Progenitor cell of endocrine pancreas (in vitro differentiated cells): Measurements from ENCODE around the gene UFD1. TPM values are rescaled to one million over a fixed set of nuclear protein-coding genes. Genes with fewer than 3 reads are reported as not detected.

Source experiments
- DNase-seq: peaks from one replicate; pipeline ENCODE4 v3.0.0; 2021; ENCODE audit warnings: low spot score; ENCODE audit not compliant: unreplicated experiment
- H3K27ac Mint-ChIP-seq: 2 replicates; pipeline ENCODE4 v1.8.0; 2021; ENCODE audit warnings: mild to moderate bottlenecking, moderate library complexity, mixed read lengths
- H3K27me3 Mint-ChIP-seq: 2 replicates; pipeline ENCODE4 v1.8.0; 2021; ENCODE audit warnings: mixed read lengths
- H3K36me3 Mint-ChIP-seq: 2 replicates; pipeline ENCODE4 v1.8.0; 2022; ENCODE audit warnings: mixed read lengths; ENCODE audit not compliant: insufficient read depth
- H3K4me1 Mint-ChIP-seq: 2 replicates; pipeline ENCODE4 v1.8.0; 2021; ENCODE audit warnings: low read depth, mixed read lengths
- H3K4me3 Mint-ChIP-seq: 2 replicates; pipeline ENCODE4 v1.8.0; 2021; ENCODE audit warnings: low read depth, mild to moderate bottlenecking, moderate library complexity, mixed read lengths
- H3K9me3 Mint-ChIP-seq: 2 replicates; pipeline ENCODE4 v1.8.0; 2021; ENCODE audit warnings: low read depth, mixed read lengths
- total RNA-seq: library from RNA; stranded (reverse); gene quantifications from 2 replicates; pipeline ENCODE4 v1.2.1, GENCODE V29; 2021
- TF ChIP-seq, protein P1 (sequence below): fragments of 200-600 bp; sonication (generic); IDR thresholded peaks from one replicate; pipeline ENCODE4 v1.5.0; 2021; ENCODE audit warnings: antibody characterized with exemption, mild to moderate bottlenecking; ENCODE audit not compliant: unreplicated experiment

Gene UFD1
- total RNA-seq, 1 donor from 2014 or later = 55.3 TPM

DNA sequence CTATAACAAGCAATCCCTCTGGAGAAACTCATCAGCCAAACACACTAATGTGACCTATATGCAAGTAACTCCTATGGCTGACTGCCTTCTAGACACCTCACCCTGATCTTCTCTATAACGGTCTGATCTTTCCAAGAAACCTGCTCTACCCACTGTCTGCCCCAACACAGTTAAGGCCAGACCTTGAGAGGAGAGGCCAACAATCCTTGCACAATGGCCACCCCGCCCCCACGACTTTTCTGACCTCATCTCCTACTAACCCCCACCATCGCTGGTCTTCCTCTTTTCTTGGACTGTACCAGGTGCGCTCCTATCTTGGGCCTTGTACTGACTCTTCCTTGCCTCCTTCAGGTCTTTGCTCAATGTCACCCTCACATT lies 59.9 kb downstream of the UFD1 start:
- TF ChIP-seq, protein P1, sequence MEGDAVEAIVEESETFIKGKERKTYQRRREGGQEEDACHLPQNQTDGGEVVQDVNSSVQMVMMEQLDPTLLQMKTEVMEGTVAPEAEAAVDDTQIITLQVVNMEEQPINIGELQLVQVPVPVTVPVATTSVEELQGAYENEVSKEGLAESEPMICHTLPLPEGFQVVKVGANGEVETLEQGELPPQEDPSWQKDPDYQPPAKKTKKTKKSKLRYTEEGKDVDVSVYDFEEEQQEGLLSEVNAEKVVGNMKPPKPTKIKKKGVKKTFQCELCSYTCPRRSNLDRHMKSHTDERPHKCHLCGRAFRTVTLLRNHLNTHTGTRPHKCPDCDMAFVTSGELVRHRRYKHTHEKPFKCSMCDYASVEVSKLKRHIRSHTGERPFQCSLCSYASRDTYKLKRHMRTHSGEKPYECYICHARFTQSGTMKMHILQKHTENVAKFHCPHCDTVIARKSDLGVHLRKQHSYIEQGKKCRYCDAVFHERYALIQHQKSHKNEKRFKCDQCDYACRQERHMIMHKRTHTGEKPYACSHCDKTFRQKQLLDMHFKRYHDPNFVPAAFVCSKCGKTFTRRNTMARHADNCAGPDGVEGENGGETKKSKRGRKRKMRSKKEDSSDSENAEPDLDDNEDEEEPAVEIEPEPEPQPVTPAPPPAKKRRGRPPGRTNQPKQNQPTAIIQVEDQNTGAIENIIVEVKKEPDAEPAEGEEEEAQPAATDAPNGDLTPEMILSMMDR = no peak
- no peaks in the 10 kb centered on the region for H3K27me3 Mint-ChIP-seq
- no peak overlapping the region for H3K27ac Mint-ChIP-seq
- H3K36me3 Mint-ChIP-seq = peaks cover 8% of the 10 kb centered on the region
- H3K4me3 Mint-ChIP-seq = no peak overlapping the region
- no peak for DNase-seq
- peaks cover 3% of the 10 kb centered on the region for H3K9me3 Mint-ChIP-seq
- peaks cover 2% of the 10 kb centered on the region for H3K4me1 Mint-ChIP-seq

DNA sequence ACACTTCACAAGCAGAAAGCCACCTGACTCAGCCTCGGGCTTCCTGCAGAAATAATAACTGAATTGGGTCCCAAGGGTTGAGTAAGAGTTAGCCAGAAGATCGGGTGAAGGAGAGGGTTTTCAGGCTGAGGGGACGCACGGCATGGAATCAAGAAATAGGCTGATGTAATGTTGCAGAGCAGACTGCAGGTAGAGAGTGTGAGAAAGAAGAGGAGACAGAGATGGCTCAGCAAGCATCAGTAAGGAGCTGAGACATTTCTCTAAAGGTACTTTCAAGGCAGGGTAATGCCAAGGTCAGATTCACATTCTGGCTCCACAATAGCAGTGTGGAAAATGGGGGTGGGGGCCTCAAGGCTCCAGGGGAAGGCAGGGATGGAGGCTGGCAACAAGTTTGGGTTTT lies 66.1 kb downstream of the UFD1 start:
- peaks cover 3% of the 10 kb centered on the region for H3K9me3 Mint-ChIP-seq
- no peak overlapping the region for H3K4me3 Mint-ChIP-seq
- DNase-seq = no peak
- no peaks in the 10 kb centered on the region for H3K4me1 Mint-ChIP-seq
- H3K27ac Mint-ChIP-seq = no peak overlapping the region
- TF ChIP-seq, protein P1 = no peak
- no peaks in the 10 kb centered on the region for H3K27me3 Mint-ChIP-seq
- peaks cover 8% of the 10 kb centered on the region for H3K36me3 Mint-ChIP-seq

DNA sequence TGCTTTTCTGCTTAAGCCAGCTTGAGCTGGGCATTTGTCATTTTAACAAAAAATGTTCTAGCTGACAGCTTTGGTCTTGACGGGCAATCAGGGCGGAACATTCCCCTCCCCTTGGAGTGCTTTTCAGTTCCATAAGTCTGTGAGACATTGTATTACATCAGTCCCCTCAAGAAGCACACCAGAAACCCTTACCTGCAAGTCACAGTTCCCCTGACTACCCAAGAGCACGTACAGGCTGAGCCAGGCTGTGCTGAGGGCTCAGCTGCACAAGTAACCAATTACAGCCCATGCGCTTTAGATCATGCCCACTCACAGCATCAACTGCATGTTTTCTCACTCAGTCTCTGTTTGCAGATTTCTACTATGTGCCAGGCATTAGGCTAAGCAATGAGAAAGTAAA lies 66.5 kb downstream of the UFD1 start:
- Mint-ChIP-seq H3K27ac (no peak overlapping the region), H3K27me3 (no peaks in the 10 kb centered on the region), H3K9me3 (no peaks in the 10 kb centered on the region), H3K4me1 (no peaks in the 10 kb centered on the region), H3K36me3 (peaks cover 8% of the 10 kb centered on the region), H3K4me3 (no peak overlapping the region)
- no peak for DNase-seq
- TF ChIP-seq, protein P1 = no peak

DNA sequence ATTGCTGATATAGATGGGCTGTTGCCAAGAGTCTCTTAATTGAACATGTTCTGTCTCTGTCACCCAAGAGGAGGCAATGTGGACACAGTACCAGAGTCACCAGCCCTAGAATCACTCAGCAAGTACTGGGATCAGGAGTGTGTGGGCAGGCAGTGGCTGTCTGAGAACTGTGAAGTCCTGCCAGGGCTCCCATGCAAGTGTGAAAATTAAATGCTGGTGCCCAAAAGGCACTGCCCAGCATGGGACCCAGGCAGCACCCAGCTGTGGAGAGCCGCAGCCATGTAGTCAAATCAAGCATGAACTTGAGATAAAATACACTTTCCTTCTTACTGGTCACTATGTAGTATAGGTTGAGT lies 67.3 kb downstream of the UFD1 start:
- no peaks in the 10 kb centered on the region for H3K9me3 Mint-ChIP-seq
- H3K27ac Mint-ChIP-seq = no peak overlapping the region
- TF ChIP-seq, protein P1 = no peak
- no peak overlapping the region for H3K4me3 Mint-ChIP-seq
- no peak for DNase-seq
- H3K36me3 Mint-ChIP-seq = peaks cover 5% of the 10 kb centered on the region
- H3K4me1 Mint-ChIP-seq = no peaks in the 10 kb centered on the region
- no peaks in the 10 kb centered on the region for H3K27me3 Mint-ChIP-seq

DNA sequence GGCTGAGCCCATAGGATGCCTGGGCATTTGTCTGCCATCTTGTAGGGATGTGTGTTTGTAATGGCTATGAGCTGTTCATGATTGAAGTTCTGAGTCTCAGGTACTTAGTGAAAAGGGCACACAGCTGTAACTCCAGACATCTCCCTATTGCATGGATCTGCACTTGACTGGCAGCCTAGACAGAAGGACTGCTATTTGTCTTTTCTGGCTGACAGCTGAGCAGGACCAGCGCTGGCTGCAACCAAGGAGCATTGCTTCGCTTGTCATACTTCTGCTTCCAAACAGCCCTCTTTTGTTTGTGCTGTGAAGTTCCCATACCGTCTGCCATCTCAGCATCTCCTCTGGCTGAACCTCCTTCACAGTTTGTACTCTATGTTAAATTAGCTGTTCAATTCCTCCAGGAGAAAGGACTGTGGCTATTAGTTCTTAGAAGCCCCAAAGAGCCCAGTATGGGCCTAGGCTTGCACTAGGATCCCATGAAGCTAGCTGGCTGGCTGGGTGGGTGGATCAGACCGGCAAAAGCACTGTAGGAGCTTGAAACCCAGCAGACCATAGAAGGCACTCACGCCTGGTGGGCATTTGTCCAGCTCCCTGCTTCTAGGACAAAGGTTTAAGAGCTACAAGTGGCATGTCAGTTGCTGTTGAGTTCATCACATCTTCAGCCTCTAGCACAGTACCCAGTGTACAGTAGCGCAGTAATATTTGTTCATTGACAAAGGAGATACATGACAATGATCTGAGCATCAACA lies 67.9 kb downstream of the UFD1 start:
- TF ChIP-seq, protein P1 = no peak
- Mint-ChIP-seq H3K27me3 (no peaks in the 10 kb centered on the region), H3K27ac (no peak overlapping the region)

More for the DNA sequence above, 67.9 kb downstream of the UFD1 start:
- Mint-ChIP-seq H3K36me3 (peaks cover 5% of the 10 kb centered on the region), H3K9me3 (no peaks in the 10 kb centered on the region), H3K4me3 (no peak overlapping the region), H3K4me1 (no peaks in the 10 kb centered on the region)
- DNase-seq = no peak
